ENCODE results near the gene YAF2. TPM values are rescaled to one million over a fixed set of nuclear protein-coding genes. Genes with fewer than 3 reads are reported as not detected.
"Not testable (repeated sequence)": the region's sequence is repeated elsewhere in the genome, so short reads cannot be mapped to it uniquely, and the experiment has no call there.

YAF2 gene
- total RNA-seq, 1 donor from 2014 or later, result 29.6 TPM

DNA sequence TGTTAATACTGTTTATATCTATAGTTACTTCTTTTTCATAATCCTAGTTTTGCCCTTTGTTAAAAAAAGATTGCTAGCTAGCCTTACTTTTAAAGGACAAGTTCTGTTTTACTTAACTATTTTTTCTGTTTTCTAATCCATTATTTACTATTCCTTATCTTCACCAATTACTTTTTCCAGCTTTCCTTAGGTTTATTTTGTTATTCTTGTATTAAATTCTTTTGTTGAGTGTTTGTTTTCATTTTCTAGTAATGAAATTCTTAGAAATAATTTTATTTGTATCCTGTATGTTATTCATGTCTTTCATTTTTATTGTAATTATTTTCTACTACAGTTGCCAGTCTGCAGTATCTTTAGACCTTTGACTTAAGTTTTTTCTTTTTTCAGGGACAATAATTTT, 47.7 kb downstream of the YAF2 start:
- H3K4me3 Mint-ChIP-seq (ENCODE audit: unreplicated experiment), result no peak overlapping the region
- H3K36me3 Mint-ChIP-seq (ENCODE audit: unreplicated experiment), result peaks cover 14% of the 10 kb centered on the region
- TF ChIP-seq, protein P1, sequence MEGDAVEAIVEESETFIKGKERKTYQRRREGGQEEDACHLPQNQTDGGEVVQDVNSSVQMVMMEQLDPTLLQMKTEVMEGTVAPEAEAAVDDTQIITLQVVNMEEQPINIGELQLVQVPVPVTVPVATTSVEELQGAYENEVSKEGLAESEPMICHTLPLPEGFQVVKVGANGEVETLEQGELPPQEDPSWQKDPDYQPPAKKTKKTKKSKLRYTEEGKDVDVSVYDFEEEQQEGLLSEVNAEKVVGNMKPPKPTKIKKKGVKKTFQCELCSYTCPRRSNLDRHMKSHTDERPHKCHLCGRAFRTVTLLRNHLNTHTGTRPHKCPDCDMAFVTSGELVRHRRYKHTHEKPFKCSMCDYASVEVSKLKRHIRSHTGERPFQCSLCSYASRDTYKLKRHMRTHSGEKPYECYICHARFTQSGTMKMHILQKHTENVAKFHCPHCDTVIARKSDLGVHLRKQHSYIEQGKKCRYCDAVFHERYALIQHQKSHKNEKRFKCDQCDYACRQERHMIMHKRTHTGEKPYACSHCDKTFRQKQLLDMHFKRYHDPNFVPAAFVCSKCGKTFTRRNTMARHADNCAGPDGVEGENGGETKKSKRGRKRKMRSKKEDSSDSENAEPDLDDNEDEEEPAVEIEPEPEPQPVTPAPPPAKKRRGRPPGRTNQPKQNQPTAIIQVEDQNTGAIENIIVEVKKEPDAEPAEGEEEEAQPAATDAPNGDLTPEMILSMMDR (IDR thresholded peaks at IDR 0.05), result no peak
- H3K27me3 Mint-ChIP-seq (ENCODE audit: unreplicated experiment), result no peaks in the 10 kb centered on the region
- no peaks in the 10 kb centered on the region for H3K9me3 Mint-ChIP-seq (ENCODE audit: unreplicated experiment)
- DNase-seq (ENCODE audit: extremely low spot score, unreplicated experiment), result no peak
- H3K4me1 Mint-ChIP-seq (ENCODE audit: unreplicated experiment), result peaks cover 2% of the 10 kb centered on the region
- no peak overlapping the region for H3K27ac Mint-ChIP-seq (ENCODE audit: unreplicated experiment)

DNA sequence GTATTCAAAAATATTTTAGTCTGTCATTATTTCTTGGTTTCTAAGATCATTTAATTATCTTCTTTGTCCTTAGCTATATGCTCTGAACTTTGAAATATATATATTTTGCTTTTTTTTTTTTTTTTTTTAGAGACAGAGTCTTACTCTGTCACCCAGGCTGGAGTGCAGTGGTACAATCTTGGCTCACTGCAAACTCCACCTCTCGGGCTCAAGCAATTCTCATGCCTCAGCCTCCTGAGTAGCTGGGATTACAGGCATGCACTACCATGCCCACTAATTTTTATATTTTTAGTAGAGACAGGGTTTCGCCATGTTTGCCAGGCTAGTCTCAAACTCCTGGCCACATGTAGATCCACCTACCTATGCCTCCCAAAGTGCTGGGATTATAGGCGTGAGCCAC, 49.8 kb downstream of the YAF2 start:
- DNase-seq (ENCODE audit: extremely low spot score, unreplicated experiment); H3K4me1 Mint-ChIP-seq (ENCODE audit: unreplicated experiment); H3K9me3 Mint-ChIP-seq (ENCODE audit: unreplicated experiment); H3K27ac Mint-ChIP-seq (ENCODE audit: unreplicated experiment); H3K27me3 Mint-ChIP-seq (ENCODE audit: unreplicated experiment); H3K4me3 Mint-ChIP-seq (ENCODE audit: unreplicated experiment): not testable (repeated sequence)
- H3K36me3 Mint-ChIP-seq (ENCODE audit: unreplicated experiment), result peaks cover 18% of the 10 kb centered on the region

DNA sequence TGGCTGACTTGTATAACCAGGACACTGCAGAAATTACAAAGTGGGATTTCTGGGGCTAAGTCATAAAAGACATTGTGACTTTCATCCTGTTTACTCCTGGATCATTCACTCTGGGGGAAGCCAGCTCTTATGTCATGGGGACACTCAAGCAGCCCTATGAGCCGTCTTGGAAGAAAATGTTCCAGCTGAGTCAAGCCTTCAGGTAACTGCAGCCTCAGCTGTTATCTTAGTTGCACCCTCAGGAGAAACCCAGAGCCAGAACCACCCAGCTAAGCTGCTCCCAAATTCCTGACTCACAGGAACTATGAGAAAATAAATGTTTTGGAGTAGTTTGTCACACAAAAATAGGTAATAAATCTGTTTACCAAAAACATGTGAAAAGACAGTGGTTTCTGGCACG, 50.2 kb downstream of the YAF2 start:
- H3K27ac Mint-ChIP-seq (ENCODE audit: unreplicated experiment), result no peak overlapping the region
- TF ChIP-seq, protein P1 (IDR thresholded peaks at IDR 0.05), result no peak
- H3K4me1 Mint-ChIP-seq (ENCODE audit: unreplicated experiment), result peaks cover 2% of the 10 kb centered on the region
- DNase-seq (ENCODE audit: extremely low spot score, unreplicated experiment), result no peak
- H3K36me3 Mint-ChIP-seq (ENCODE audit: unreplicated experiment), result peaks cover 20% of the 10 kb centered on the region
- no peaks in the 10 kb centered on the region for H3K9me3 Mint-ChIP-seq (ENCODE audit: unreplicated experiment)
- H3K4me3 Mint-ChIP-seq (ENCODE audit: unreplicated experiment), result no peak overlapping the region
- no peaks in the 10 kb centered on the region for H3K27me3 Mint-ChIP-seq (ENCODE audit: unreplicated experiment)

DNA sequence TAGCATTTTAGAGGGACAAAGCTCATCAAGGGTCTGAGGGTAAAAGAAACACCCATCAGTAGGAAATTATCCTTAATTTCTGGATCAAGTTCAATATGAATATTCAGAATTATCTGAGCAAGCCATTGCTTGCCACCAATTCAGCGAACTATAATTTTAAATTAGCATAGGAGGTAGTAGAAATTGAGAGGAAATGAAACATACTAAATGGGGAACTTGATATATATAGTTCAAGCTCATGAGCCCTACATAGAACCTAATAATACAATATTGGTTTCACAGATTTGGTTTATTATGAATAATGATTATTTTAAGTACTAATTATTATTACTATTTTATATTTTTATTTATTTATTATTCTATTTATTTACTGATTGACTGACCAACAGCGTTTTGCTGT, 51.3 kb downstream of the YAF2 start:
- no peaks in the 10 kb centered on the region for H3K9me3 Mint-ChIP-seq (ENCODE audit: unreplicated experiment)
- peaks cover 2% of the 10 kb centered on the region for H3K4me1 Mint-ChIP-seq (ENCODE audit: unreplicated experiment)
- H3K27me3 Mint-ChIP-seq (ENCODE audit: unreplicated experiment), result no peaks in the 10 kb centered on the region
- no peak for DNase-seq (ENCODE audit: extremely low spot score, unreplicated experiment)
- H3K27ac Mint-ChIP-seq (ENCODE audit: unreplicated experiment), result no peak overlapping the region
- TF ChIP-seq, protein P1 (IDR thresholded peaks at IDR 0.05), result no peak
- no peak overlapping the region for H3K4me3 Mint-ChIP-seq (ENCODE audit: unreplicated experiment)
- H3K36me3 Mint-ChIP-seq (ENCODE audit: unreplicated experiment), result peaks cover 19% of the 10 kb centered on the region

DNA sequence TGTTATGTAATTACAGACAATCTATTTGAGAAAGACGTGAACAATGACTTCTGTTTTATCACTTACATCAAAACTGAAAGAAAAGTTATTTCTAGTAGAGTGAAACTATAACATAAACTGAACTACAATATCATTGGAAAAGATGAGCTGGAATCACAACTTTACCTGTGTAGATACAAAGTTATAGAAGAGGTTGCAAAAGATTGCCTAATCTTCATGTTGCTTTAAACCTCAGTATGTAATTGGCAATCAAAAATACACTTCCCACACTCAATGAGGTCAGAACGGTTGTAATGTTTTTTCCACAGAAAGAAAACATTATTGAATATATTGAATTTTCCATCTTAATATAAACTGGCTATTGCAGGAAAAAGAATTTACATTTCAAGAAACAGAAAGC, 55.7 kb downstream of the YAF2 start:
- no peak overlapping the region for H3K27ac Mint-ChIP-seq (ENCODE audit: unreplicated experiment)
- no peaks in the 10 kb centered on the region for H3K27me3 Mint-ChIP-seq (ENCODE audit: unreplicated experiment)
- peaks cover 17% of the 10 kb centered on the region for H3K36me3 Mint-ChIP-seq (ENCODE audit: unreplicated experiment)
- H3K9me3 Mint-ChIP-seq (ENCODE audit: unreplicated experiment), result no peaks in the 10 kb centered on the region
- no peak for DNase-seq (ENCODE audit: extremely low spot score, unreplicated experiment)
- TF ChIP-seq, protein P1 (IDR thresholded peaks at IDR 0.05), result no peak
- H3K4me1 Mint-ChIP-seq (ENCODE audit: unreplicated experiment), result no peaks in the 10 kb centered on the region
- no peak overlapping the region for H3K4me3 Mint-ChIP-seq (ENCODE audit: unreplicated experiment)

DNA sequence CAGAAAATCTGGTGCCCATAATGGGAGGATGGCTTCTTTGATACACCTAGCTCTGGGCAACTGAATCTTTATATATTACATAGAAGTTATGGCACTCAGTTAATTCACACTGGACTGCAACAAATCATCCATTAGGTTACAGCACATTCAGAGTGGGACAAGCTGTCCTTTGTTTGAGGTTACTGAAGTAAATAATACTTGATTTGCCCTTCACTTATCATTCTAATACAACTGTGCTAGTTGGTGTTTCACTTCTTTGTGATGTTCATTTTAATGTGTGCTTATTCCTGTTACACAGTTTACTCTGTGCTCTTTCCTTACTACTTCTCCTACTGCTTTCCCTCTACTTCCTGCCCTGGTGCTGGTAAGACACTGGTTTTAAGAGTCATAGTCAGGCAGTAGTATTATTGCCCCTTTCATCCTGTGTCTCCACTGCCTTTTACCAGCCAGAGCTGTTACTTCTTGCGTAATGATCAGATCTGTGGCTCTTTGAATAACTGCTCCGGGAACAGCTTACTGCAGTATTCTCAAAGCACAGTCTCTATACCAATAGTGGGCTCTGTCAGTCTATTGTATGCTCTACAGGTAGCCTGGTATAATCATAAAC, 57.0 kb downstream of the YAF2 start:
- Mint-ChIP-seq H3K4me1 (ENCODE audit: unreplicated experiment) (no peaks in the 10 kb centered on the region), H3K36me3 (ENCODE audit: unreplicated experiment) (peaks cover 26% of the 10 kb centered on the region), H3K4me3 (ENCODE audit: unreplicated experiment) (no peak overlapping the region), H3K27me3 (ENCODE audit: unreplicated experiment) (no peaks in the 10 kb centered on the region), H3K27ac (ENCODE audit: unreplicated experiment) (no peak overlapping the region), H3K9me3 (ENCODE audit: unreplicated experiment) (no peaks in the 10 kb centered on the region)
- TF ChIP-seq, protein P1 (IDR thresholded peaks at IDR 0.05), result no peak
- DNase-seq (ENCODE audit: extremely low spot score, unreplicated experiment), result no peak

All from osteocyte (in vitro differentiated cells).